Mammary microvascular endothelial cell (primary cell): ENCODE results near the gene DGCR6L. TPM values are rescaled to one million over a fixed set of nuclear protein-coding genes. Genes with fewer than 3 reads are reported as not detected.

Source experiments
- total RNA-seq: library from RNA; depleted of rRNA; stranded (reverse); fragments of >200 nt; gene quantifications from 2 replicates; pipeline ENCODE4 v1.2.3, GENCODE V29; 2015

DGCR6L gene
- total RNA-seq: 71.7 and 89.3 TPM in 2 replicates

DNA sequence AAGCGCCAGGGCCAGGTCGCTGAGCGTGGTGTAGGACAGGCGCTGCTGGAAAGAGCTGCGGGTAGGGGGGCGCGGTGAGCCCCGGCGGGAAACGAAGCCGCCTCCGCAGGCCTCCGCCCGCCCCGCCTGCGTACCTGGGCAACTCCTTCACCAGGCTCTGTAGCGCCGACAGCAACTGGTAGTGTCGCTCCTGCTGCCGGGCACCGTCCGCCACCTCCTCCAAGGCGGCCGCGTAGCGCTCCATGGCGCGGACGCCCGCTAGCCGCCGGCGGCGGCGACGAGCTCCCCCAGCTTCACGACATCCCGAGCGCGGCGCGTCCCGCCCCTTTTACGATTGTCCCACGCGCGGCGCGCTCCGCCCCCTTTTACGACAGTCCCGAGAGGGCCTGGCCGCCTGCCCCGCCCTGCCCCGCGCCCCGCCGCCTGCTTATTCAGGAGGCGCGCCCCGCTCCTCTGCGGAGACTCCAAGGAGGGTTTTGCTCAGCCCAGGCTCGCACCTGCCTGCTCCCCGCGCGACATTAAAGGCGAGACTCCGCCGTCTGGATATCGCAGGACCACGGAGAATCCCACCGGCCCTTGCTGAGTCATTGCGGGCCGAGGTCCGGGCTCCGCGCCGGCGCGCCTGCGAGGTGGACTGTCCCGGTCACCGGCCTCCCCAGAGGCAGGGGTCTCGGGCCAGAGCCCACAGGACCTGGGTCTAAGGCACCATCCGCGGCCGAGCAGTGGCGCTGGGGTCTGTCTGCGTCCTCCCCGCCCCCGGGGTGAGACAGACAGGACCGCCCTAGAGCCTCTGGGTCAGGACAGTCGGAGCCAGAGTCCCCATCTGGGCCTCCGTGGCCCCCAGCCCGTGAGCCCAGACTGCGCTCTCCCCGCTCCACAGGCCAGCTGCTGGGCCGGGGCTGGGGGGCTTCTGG is at the start of gene DGCR6L:
DGCR6L (minus strand) TSS at position 316 of the 914 bp plus-strand sequence; CDS start at position 244, 72 bp downstream.

DNA sequence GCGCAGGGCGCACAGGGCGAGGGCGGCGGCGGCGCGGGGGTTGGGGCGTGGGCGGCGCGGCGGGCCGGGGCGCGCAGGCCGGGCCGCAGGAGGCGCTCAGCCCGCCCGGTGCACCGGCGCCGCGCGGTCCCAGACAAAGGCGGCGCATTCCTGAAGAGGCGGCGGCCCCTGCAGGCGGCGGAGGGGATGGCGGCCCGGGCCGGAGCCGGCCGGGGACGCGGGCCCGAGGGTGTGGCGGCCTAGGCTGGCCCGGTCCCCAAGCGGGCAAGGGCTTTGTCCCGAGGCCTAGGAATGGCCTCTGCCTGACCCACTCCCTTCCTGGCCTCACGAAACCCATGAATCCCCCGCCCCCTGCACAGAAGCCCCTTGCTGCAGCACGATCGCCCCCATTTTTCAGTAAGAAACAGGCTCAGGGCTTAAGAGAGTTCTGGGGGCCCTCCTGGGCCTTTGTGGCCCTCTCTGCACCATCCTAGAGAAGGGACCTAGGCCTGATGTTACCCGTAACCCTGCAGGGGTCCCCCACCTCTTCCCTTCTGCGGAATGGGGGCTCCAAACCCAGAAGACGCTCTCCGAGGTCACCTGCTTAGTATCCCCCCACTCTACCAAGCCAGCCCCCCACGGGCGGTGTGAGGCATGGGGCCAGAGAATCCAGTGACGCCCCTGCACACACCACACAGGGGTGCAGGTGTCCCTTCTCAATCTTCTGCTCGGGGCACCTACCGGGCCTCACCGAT is 51.4 kb downstream of the DGCR6L start, which contains the start of gene RTN4R:
RTN4R (minus strand) TSS at position 40 of the 734 bp plus-strand sequence. CDS start 226 bp downstream, outside the sequence.

Other genes with a start within 250 kb of the DGCR6L start
- 18.3 and 19.0 TPM in 2 replicates for gene DGCR8, start 239.8 kb downstream of the DGCR6L start, total RNA-seq
- 521 and 558 TPM in 2 replicates for gene RANBP1, start 204.0 kb downstream of the DGCR6L start, total RNA-seq
- 42.1 and 43.6 TPM in 2 replicates for gene TRMT2A, start 202.8 kb downstream of the DGCR6L start, total RNA-seq
- 32.4 and 32.6 TPM in 2 replicates for gene ZDHHC8, start 188.3 kb downstream of the DGCR6L start, total RNA-seq
- 3.0 and 8.3 TPM in 2 replicates for gene CCDC188, start 169.0 kb downstream of the DGCR6L start, total RNA-seq
- 0.69 and 1.4 TPM in 2 replicates for gene RTN4R, start 51.7 kb downstream of the DGCR6L start, total RNA-seq
- gene ZNF74, start 74.1 kb upstream of the DGCR6L start, total RNA-seq: 6.9 and 7.8 TPM in 2 replicates
- 8.6 and 10.1 TPM in 2 replicates for gene SCARF2, start 117.8 kb upstream of the DGCR6L start, total RNA-seq
- gene KLHL22, start 175.7 kb upstream of the DGCR6L start, total RNA-seq: 15.0 and 18.6 TPM in 2 replicates
- 48.6 and 52.2 TPM in 2 replicates for gene MED15, start 187.6 kb upstream of the DGCR6L start, total RNA-seq